PFSK-1 (cell line): ENCODE results near the gene CLIC2.

Experiments used
- POLR2AphosphoS5 ChIP-seq: IDR thresholded peaks from 2 replicates; pipeline ENCODE4 v1.6.1; 2012; ENCODE audit warnings: low read depth, mild to moderate bottlenecking, control low read depth, low read length, moderate library complexity
- SIN3A ChIP-seq: IDR thresholded peaks from 2 replicates; pipeline ENCODE4 v1.6.1; 2012; ENCODE audit warnings: mild to moderate bottlenecking, low read length, moderate library complexity, borderline replicate concordance; ENCODE audit not compliant: insufficient read depth
- TAF1 ChIP-seq: IDR thresholded peaks from 2 replicates; pipeline ENCODE4 v1.6.1; 2012; ENCODE audit warnings: low read length, control low read depth, borderline replicate concordance; ENCODE audit not compliant: insufficient read depth

- TF ChIP-seq POLR2AphosphoS5 (no peak), TAF1 (no peak), SIN3A (no peak)
Measured at GRCh38 chrX:155293771-155294170, 40.6 kb downstream of the CLIC2 start.
